Left renal cortex interstitium (tissue), 4 donors: ENCODE data around the gene CDH12. TPM values are rescaled to one million over a fixed set of nuclear protein-coding genes. Genes with fewer than 3 reads are reported as not detected.
"Not testable (repeated sequence)": the region's sequence is repeated elsewhere in the genome, so short reads cannot be mapped to it uniquely, and the experiment has no call there.

Experiments
- DNase-seq, 4 donors: peaks; one replicate each; pipeline ENCODE4 v3.0.0-alpha.2; 2013; ENCODE audit warnings: low read depth in 4 of 4, low spot score in 2 of 4, missing footprints in 1 of 4
- polyA plus RNA-seq, 4 donors: library from polyadenylated mRNA; unstranded; fragments of 120-200 nt; gene quantifications; one replicate each; pipeline ENCODE4 v1.2.1, GENCODE V29; 2013; ENCODE audit not compliant: insufficient read length in 4 of 4

Gene CDH12
- polyA plus RNA-seq, result 1 to 10 TPM; 5.7 to 7.1 (median 6.4) TPM

GRCh38 chr5:22852807-22853660 lies at the start of gene CDH12:
CDH12 (minus strand) TSS chr5:22853344.
- peak in 3 of 4 donors; percentile 7 to 27 (median 23) for DNase-seq

DNA sequence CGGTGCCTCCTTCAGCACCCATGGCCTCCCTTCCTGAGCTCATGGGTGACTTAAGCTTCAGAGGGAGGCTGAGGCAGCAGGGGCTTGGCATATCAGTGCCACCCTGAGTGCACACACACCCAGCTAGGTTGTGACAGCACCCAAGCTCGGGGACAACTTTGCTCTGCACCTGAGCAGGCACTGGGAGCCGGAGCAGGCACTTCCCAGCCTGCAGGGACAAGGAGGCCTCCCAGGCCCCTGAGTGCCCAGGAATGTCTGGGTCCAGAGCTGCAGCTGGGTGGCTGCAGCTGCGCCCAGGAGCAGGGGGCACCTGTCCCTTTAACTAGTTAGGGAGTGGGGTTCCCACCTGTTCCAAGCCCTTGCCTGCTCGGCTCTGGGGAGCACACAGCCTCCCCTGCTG lies 48.7 kb upstream of the CDH12 start:
- DNase-seq, result no peak

DNA sequence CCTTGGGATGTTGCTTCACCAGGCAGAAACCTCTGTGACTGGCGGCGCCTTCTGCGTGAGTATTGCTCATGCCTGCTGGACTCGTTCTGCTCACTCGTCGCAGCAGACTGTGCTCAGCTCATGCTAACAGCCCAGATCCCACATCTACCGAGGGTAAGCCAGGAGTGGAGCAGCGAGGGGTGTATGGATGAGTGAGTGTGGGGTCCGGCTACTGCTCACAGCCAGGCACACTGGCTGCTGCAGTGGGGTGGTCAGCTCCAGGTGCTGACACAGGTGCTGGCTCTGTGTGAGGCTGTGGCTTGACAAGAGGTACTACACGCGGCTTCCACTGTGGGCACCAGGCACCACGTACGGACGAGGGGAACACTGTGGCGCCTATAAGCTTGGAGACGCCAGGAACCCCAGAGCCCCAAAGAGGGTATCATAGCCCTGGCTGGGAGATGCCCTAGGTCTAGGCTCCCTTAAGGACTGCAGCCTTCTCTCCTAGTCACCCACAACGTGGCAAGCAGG lies 47.7 kb upstream of the CDH12 start:
- no peak for DNase-seq

- no peak for DNase-seq
Observed at GRCh38 chr5:22899341-22899740, 46.2 kb upstream of the CDH12 start.

DNA sequence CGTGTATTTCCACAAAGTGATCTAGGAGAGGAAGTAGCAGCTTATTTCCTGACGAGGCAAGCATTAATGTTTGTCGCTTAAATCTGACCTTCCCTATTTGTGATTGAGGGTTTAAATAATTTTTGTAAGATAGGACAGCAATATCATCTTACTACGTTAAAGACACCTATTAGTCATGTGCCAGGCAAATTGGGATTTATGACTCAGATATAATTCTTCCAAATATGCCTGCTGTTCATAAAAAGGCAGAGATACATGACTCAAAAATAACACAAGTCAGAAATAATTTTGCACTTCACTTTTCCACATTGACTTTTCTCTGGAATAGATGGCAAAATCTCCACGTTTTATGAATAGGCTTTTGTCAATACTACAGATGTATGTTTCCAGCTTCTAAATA lies 43.0 kb upstream of the CDH12 start:
- DNase-seq, result no peak

- DNase-seq, result no peak
Observed at GRCh38 chr5:22892441-22892840, 39.3 kb upstream of the CDH12 start.

- DNase-seq, result no peak
Observed at GRCh38 chr5:22889720-22890119, 36.6 kb upstream of the CDH12 start.

DNA sequence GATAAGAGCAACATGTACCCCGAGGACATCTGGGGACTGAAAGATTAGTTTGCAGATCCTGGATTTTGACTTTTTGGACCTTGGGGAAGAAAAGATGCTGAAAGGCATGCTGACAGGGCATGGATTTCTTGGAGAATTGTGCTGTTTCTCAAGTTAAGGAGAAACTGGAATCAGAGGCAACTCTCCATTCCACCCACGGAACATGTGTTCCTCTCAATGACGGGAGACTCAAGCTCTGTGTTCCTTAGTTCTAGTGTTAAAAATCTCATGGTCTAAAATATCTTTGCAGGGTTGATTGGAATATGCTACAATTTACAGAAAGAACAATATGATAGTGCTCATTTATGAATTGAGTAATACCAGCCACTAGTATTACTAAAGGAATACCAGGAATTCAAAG lies 34.4 kb upstream of the CDH12 start:
- DNase-seq, result no peak

GRCh38 chr5:22858911-22859310 lies 5.8 kb upstream of the CDH12 start:
- not testable (repeated sequence) for DNase-seq

- no peak for DNase-seq
Observed at GRCh38 chr5:22855824-22856223, 2.7 kb upstream of the CDH12 start.

DNA sequence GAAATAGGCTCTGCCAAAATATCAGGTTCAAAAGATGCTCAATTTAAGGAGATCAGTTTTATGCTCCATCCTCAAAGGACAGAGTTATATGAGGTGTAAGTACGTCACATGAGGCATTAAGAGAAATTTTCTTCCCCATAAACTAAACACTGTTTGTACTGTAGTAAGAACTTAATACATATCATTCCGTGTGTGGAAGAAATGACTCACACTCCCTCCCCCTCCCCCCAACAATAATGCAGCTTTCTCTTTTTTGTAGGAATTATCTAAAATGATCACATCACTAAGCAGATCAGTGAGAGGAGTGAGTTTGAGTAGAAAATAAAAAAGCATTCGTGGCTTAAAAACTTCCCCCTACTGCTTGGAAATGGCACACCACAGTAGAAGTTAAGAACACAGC lies 2.2 kb downstream of the CDH12 start:
- no peak for DNase-seq

DNA sequence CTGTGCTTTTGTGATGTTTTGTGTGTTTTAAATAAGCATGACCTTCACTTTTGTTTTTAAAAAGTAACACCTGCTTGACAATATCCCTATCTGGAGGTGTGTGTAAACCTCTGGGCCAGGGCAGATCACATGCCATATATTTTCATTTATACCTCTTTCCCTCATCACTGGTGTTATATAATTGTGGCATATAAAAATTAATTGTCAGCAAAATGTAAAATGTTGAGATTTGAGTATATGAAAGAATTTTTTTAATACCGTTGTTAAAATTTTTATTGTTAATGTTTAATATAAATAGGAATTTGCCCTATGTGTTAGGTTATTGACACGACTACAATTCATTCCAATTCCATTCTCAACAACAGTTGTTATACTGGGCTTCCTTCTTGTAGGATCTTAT lies 6.5 kb downstream of the CDH12 start:
- DNase-seq, result no peak

GRCh38 chr5:22844636-22845035 lies 8.5 kb downstream of the CDH12 start:
- DNase-seq, result no peak

- no peak for DNase-seq
Observed at GRCh38 chr5:22844155-22844554, 9.0 kb downstream of the CDH12 start.

DNA sequence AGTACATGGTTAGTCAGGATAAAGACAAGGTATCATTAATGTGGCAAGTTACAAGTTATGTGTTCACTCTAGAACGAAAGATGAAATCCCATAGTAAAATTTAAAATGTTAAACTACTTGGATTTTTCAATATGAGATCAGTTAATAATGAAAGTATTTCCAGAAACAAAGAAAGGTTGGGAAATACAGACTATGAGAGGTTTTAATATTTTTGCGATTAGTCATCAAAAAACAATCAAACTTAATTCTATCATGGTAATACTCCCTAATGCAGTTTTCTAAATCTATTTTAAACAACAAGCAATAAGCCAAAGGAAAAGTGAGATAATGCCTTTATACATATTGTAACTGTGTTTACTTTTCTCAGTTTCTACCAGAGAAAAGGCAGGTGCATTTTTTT lies 10.6 kb downstream of the CDH12 start:
- DNase-seq, result no peak

DNA sequence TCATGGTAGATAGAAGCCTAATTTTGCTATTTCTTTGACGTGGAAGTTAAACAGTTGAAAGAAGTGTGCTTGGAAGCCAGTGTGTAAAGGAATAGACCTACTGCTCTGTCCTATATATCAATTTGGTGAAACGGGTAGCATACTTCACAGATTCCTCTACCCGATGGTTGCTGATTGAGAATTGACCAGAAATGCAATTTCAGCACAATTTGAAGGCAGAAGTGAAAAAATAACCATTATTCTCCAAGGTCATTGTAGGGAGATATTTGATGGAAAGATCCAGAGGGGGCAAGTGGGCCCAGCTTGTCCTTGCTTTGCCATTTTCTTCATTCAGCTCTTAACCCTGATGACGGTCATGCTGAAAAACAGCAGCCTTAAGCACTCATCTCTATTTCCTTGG lies 15.3 kb downstream of the CDH12 start:
- DNase-seq, result no peak

GRCh38 chr5:22835686-22836085 lies 17.5 kb downstream of the CDH12 start:
- no peak for DNase-seq

- no peak for DNase-seq
Observed at GRCh38 chr5:22793463-22793862, 59.7 kb downstream of the CDH12 start.

DNA sequence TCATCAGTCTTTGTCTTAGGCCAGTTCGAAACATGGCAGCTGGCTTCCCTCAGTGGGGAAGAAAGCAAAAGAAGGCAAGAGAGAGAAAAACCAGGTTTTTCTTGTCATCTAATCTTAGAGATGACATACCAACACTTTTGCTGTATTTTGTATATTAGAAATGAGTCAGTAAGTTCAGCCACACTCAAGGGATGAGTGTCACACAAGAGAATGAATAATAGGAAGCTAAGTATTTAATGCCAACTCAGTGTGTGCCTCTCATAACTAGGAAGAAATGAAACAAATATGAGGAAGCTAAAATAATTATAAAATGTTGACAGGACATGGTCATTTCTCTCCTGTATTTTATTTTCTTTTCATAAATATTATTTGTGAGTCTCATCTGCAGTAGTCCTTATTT lies 65.3 kb downstream of the CDH12 start:
- DNase-seq, result no peak

DNA sequence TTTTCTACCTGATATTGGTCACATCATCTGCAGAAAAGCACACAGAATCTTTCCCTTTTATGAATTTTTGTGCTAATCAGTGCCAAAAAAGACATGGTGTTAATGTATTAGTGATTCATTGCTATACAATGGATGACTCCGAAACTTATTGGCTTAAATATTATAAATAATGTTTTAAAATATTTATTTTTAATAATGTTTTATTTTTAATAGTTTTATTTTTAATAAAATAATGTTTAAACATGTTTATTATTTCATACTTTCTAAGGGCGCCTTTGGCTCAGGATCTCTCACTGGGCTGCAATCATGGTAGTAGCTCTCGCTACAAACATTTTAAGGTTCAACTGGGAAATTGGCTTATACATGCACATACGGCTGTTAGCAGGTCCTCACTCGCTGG lies 65.7 kb downstream of the CDH12 start:
- DNase-seq, result no peak

- no peak for DNase-seq
Observed at GRCh38 chr5:22780756-22781155, 72.4 kb downstream of the CDH12 start.

GRCh38 chr5:22779499-22779898 lies 73.6 kb downstream of the CDH12 start:
- no peak for DNase-seq
